Heart left ventricle (tissue), 13 donors: Measurements from ENCODE around the gene ARHGAP15.

ENCODE experiments used
- CTCF ChIP-seq, 12 donors: fragments of 200-600 bp; sonication (generic) in 4 of 12; IDR thresholded peaks; one replicate each; pipeline versions ENCODE4 v1.5.0 to v1.8.0; 2018 to 2022; ENCODE audit warnings: antibody characterized with exemption in 12 of 12, mild to moderate bottlenecking in 5 of 12
- POLR2A ChIP-seq, 2 donors: fragments of 450-650 bp; IDR thresholded peaks; one replicate each; pipeline ENCODE4 v1.6.1; 2017; ENCODE audit warnings: antibody characterized with exemption in 2 of 2, mild to moderate bottlenecking in 2 of 2, moderate library complexity in 2 of 2
- donor health status: ischemic (EF 13 %, LVEDD 7.1; RV severe dilation, severe dysfunction).
- donor health status: DM: no; HTN: yes; CAD: no.
- donor health status: DM: no; HTN: no; CAD: no.
- donor health status: ischemic (EF 25% LVEDD 6.9; RV normal size, moderate dysfunction).
- donor health status: ischemic (EF 25% LVEDD 5.7; RV mildly dilated, moderate dysfunction).
- donor health status: ischemic (EF 35%, LVEDD 5.7; RV mildly dilated, moderate dysfunction).
- donor health status: nonischemic (EF 11% LVEDD 7.7; RV severe dilation, severe dysfunction).
- donor health status: DM: yes; HTN: yes; CAD: no.
- donor health status: PGD.
- donor health status: ischemic (EF 29% LVEDD 5.4; RV normal size, mild dysfunction).
- donor health status: nonischemic (EF 23%, LVEDD 6.1; RV moderate dilation, normal function).

- TF ChIP-seq CTCF (IDR thresholded peaks at IDR 0.05) (no peak), POLR2A (IDR thresholded peaks at IDR 0.05) (no peak)
These were observed 31.8 kb downstream of the ARHGAP15 start for GRCh38 chr2:143160732-143161707.
